DOHH2 (cell line): ENCODE results near the gene ZNF580.

Experiments
- H3F3A ChIP-seq: fragments of 200-600 bp; sonication (generic), shearing (Covaris generic); 2 replicates; pipeline ENCODE4 v1.6.0; 2016; ENCODE audit warnings: antibody characterized with exemption, mild to moderate bottlenecking; ENCODE audit not compliant: control insufficient read depth, insufficient read depth
- H3K27ac ChIP-seq: fragments of 200-600 bp; sonication (generic); 2 replicates; pipeline ENCODE4 v1.5.1; 2014; ENCODE audit warnings: low read depth, mild to moderate bottlenecking, low read length, moderate library complexity
- H3K27me3 ChIP-seq: fragments of 200-600 bp; sonication (generic); 2 replicates; pipeline ENCODE4 v1.6.1; 2014; ENCODE audit warnings: mild to moderate bottlenecking, low read length, mixed read lengths; ENCODE audit not compliant: control insufficient read depth
- H3K36me3 ChIP-seq: fragments of 200-600 bp; sonication (generic); 2 replicates; pipeline ENCODE4 v1.6.1; 2014; ENCODE audit warnings: mild to moderate bottlenecking, low read length, moderate library complexity, mixed read lengths; ENCODE audit not compliant: control insufficient read depth
- H3K4me1 ChIP-seq: fragments of 200-600 bp; sonication (generic); 2 replicates; pipeline ENCODE4 v1.6.1; 2014; ENCODE audit warnings: mild to moderate bottlenecking, low read length, mixed read lengths; ENCODE audit not compliant: control insufficient read depth
- H3K4me2 ChIP-seq: fragments of 200-600 bp; sonication (generic); 2 replicates; pipeline ENCODE4 v1.6.0; 2014; ENCODE audit warnings: mild to moderate bottlenecking, low read length, moderate library complexity
- H3K4me3 ChIP-seq: fragments of 200-600 bp; sonication (generic); 2 replicates; pipeline ENCODE4 v1.5.1; 2014; ENCODE audit warnings: mild to moderate bottlenecking, low read length, mixed read lengths
- H3K79me2 ChIP-seq: fragments of 200-600 bp; sonication (generic); 2 replicates; pipeline ENCODE4 v1.6.1; 2014; ENCODE audit warnings: mild to moderate bottlenecking, low read length, mixed read lengths; ENCODE audit not compliant: control insufficient read depth
- H3K9me2 ChIP-seq: fragments of 200-600 bp; sonication (generic); replicated peaks from 2 replicates; pipeline ENCODE4 v1.6.1; 2014; ENCODE audit warnings: mild to moderate bottlenecking, low read length, mixed read lengths; ENCODE audit not compliant: control insufficient read depth
- H3K9me3 ChIP-seq: fragments of 200-600 bp; sonication (generic); 2 replicates; pipeline ENCODE4 v1.6.1; 2014; ENCODE audit warnings: antibody characterized with exemption, low read length, mixed read lengths; ENCODE audit not compliant: control insufficient read depth, insufficient read depth
- H4K20me1 ChIP-seq: fragments of 200-600 bp; sonication (generic); 2 replicates; pipeline ENCODE4 v1.6.0; 2014; ENCODE audit warnings: low read depth, mild to moderate bottlenecking, antibody characterized with exemption, low read length, moderate library complexity; ENCODE audit not compliant: control insufficient read depth, insufficient read depth
- CTCF ChIP-seq: fragments of 200-600 bp; sonication (generic); IDR thresholded peaks from one replicate; pipeline ENCODE4 v1.5.1; 2014; ENCODE audit warnings: antibody characterized with exemption, mild to moderate bottlenecking, low read depth, low read length; ENCODE audit not compliant: poor library complexity, severe bottlenecking
- EZH2phosphoT487 ChIP-seq: fragments of 200-600 bp; sonication (generic); IDR thresholded peaks from 2 replicates; pipeline ENCODE4 v1.6.1; 2017; ENCODE audit warnings: borderline replicate concordance, mild to moderate bottlenecking, antibody characterized with exemption, low read length, moderate library complexity, mixed read lengths

ZNF580 gene

DNA sequence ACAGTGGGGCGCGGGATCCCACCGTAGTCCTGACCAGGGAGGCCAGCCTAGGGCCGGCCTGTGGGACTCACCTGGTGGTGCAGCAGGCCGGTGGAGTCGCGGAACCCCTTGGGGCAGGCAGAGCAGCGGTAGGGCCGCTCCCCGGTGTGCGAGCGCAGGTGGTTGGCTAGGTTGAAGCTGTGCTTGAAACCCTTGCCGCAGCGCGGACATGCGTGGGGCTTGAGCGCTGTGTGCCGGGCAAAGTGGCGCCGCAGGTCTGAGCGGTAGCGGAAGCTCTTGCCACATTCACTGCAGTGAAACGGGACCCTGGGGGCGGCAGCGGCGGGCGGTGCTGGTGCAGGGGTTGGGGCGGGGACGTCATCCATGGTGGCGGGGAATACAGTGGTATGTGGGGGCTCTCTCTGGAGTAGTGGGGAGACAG is 43.3 kb upstream of the ZNF580 start:
- Histone ChIP-seq H3K27me3 (no peaks in the 10 kb centered on the region), H3K79me2 (peaks cover 9% of the 10 kb centered on the region), H3K4me3 (no peak overlapping the region), H3K9me3 (no peaks in the 10 kb centered on the region), H3F3A (peaks cover 11% of the 10 kb centered on the region), H4K20me1 (no peaks in the 10 kb centered on the region), H3K27ac (no peak overlapping the region), H3K36me3 (peaks cover 33% of the 10 kb centered on the region), H3K4me1 (peaks cover 20% of the 10 kb centered on the region), H3K9me2 (no peaks in the 10 kb centered on the region), H3K4me2 (no peak overlapping the region)
- TF ChIP-seq CTCF: no peak
- TF ChIP-seq EZH2phosphoT487: no peak

DNA sequence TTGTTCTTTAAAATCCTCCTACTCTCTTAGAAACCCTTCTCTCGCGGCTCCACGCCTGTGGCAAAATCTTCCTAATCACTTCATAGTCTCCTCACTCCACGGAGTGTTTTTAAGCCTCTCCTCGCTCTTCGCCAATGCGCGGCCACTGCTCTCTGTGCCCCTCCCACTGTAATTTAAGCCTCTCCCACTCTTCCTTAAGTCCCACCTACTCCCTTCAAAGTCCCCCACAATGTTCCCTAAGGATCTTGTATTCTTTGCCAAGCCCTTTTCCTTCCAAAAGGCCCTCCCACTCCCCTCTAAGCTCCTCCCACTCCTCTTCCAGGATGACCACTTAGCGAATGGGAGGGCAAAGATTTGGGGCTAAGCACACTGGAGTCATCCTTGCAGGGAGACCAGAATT is 42.8 kb upstream of the ZNF580 start:
- no peaks in the 10 kb centered on the region for H3K9me3 ChIP-seq
- peaks cover 20% of the 10 kb centered on the region for H3K4me1 ChIP-seq
- H3K4me2 ChIP-seq: peak overlapping the region; percentile 84
- peaks cover 33% of the 10 kb centered on the region for H3K36me3 ChIP-seq
- no peaks in the 10 kb centered on the region for H3K9me2 ChIP-seq
- H3F3A ChIP-seq: peaks cover 11% of the 10 kb centered on the region
- no peaks in the 10 kb centered on the region for H3K27me3 ChIP-seq
- no peak overlapping the region for H3K27ac ChIP-seq
- no peaks in the 10 kb centered on the region for H4K20me1 ChIP-seq
- TF ChIP-seq CTCF (no peak), EZH2phosphoT487 (no peak)
- H3K4me3 ChIP-seq: peak overlapping the region; percentile 84; the same call in 1 of the 2 replicates
- H3K79me2 ChIP-seq: peaks cover 9% of the 10 kb centered on the region

DNA sequence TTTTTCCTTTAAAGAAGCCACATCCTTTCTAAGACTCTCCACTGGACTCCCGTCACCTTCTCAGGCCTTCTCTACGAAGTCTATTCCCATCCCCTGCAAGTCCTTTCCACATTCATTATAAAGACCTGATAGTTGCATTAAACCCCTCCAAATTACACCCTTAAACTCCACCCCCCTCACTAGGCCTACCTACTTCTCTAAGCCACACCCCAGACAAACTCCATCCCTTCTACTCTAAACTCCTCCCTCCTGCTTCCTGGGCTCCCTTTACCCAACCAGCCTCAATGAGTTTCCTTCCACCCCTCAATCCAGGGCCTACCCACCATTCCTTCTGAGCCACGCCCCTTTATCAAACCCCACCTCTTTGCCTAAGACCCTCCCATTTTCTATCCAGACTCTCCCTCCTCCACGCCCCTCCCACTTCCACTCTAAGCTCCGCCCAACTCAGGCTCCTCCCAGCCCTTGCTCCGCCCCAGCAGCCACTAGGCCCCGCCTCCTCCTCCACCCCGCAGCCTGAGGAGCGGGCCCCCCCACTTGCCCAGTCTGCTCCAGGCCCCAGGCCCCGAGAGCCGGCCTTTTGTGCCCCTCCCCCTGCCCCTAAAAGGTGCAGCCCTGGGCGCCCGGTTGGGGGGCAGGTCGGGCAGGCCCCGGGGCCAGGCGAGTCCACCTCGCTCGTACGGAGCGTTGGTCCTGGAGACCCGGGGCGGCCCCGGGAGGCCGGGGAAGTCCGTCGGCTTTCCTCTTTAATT is 41.9 kb upstream of the ZNF580 start:
- Histone ChIP-seq H3K4me1 (peaks cover 28% of the 10 kb centered on the region), H3K4me3 (peak overlapping the region; percentile 84), H4K20me1 (no peaks in the 10 kb centered on the region), H3F3A (peaks cover 11% of the 10 kb centered on the region), H3K79me2 (peaks cover 9% of the 10 kb centered on the region), H3K9me2 (no peaks in the 10 kb centered on the region), H3K4me2 (peak overlapping the region; percentile 84), H3K27ac (peak overlapping the region; percentile 88), H3K36me3 (peaks cover 33% of the 10 kb centered on the region), H3K9me3 (no peaks in the 10 kb centered on the region), H3K27me3 (no peaks in the 10 kb centered on the region)
- no peak for TF ChIP-seq CTCF
- no peak for TF ChIP-seq EZH2phosphoT487
